Mucosa of descending colon (tissue), 3 donors: ENCODE results near the gene MCEMP1. TPM values are rescaled to one million over a fixed set of nuclear protein-coding genes. Genes with fewer than 3 reads are reported as not detected.

Experiments used
- ATAC-seq: fragments of 200-7000 bp; cut with Tn5 transposase; one replicate; pipeline ENCODE4 v1.9.1; 2020; ENCODE audit warnings: mild to moderate bottlenecking, moderate library complexity
- DNase-seq, 3 donors: peaks; one replicate each; pipeline ENCODE4 v3.0.0-alpha.2; 2020
- H3K36me3 ChIP-seq: fragments of 200-600 bp; one replicate; pipeline ENCODE4 v1.8.0; 2021; ENCODE audit warnings: low read depth, mild to moderate bottlenecking
- H3K4me1 ChIP-seq: fragments of 200-600 bp; one replicate; pipeline ENCODE4 v1.8.0; 2021; ENCODE audit warnings: low read depth, mild to moderate bottlenecking
- H3K4me3 ChIP-seq: fragments of 200-600 bp; one replicate; pipeline ENCODE4 v1.8.0; 2021; ENCODE audit warnings: mild to moderate bottlenecking
- H3K9me3 ChIP-seq: fragments of 200-600 bp; one replicate; pipeline ENCODE4 v1.8.0; 2021; ENCODE audit warnings: mild to moderate bottlenecking
- CTCF ChIP-seq: fragments of 200-600 bp; IDR thresholded peaks from one replicate; pipeline ENCODE4 v1.8.0; 2022; ENCODE audit warnings: antibody characterized with exemption, mild to moderate bottlenecking
- intact Hi-C, 2 donors: fragments of 100-400 bp; cut with DNase I in 1 of 2; cut with micrococcal nuclease in 1 of 2; formaldehyde crosslinking; loops; one replicate each; pipeline versions ENCODE4 v1.11.0 to v1.11.1; 2022; cut with DNase I, micrococcal nuclease
- total RNA-seq, 3 donors: library from RNA; stranded (reverse); fragmentation: NEBNext Ultra II Directional in 2 of 3; extraction: Animal tissue kit (Norgen Biotek cat#: 25700) in 2 of 3; gene quantifications; one replicate each; pipeline versions ENCODE4 v1.2.1 to v1.2.4, GENCODE V29; 2021 to 2023
- donor health status: DM: no; HTN: no; CAD: no; lungs with moderate emphysema.
- donor health status: DM: no; HTN: no; CAD: no.
- donor health status: DM: no; HTN: yes; CAD: no.

MCEMP1 gene
- total RNA-seq, 3 donors from 2014 or later: 0.36 to 0.38 TPM; not detected in 1

- no peak overlapping the region for H3K4me3 ChIP-seq
- DNase-seq (no peak), ATAC-seq (no peak)
- intact Hi-C loops: no loop called here
- H3K36me3 ChIP-seq: no peaks in the 10 kb centered on the region
- H3K4me1 ChIP-seq: no peaks in the 10 kb centered on the region
- H3K9me3 ChIP-seq: no peaks in the 10 kb centered on the region
- no peak for TF ChIP-seq CTCF
These were observed 26.4 kb downstream of the MCEMP1 start for GRCh38 chr19:7703332-7703731.

- Histone ChIP-seq H3K4me3 (no peak overlapping the region), H3K4me1 (no peaks in the 10 kb centered on the region), H3K9me3 (no peaks in the 10 kb centered on the region), H3K36me3 (no peaks in the 10 kb centered on the region)
- intact Hi-C loops: no loop called here
- no peak for DNase-seq
- TF ChIP-seq CTCF: no peak
- no peak for ATAC-seq
These were observed 27.6 kb downstream of the MCEMP1 start for GRCh38 chr19:7704280-7705060.

- H3K9me3 ChIP-seq: no peaks in the 10 kb centered on the region
- H3K4me3 ChIP-seq: no peak overlapping the region
- H3K36me3 ChIP-seq: no peaks in the 10 kb centered on the region
- peak; percentile 55 to 87 (median 69) for DNase-seq
- intact Hi-C loops: no loop called here
- H3K4me1 ChIP-seq: no peaks in the 10 kb centered on the region
- ATAC-seq: peak; percentile 85
- TF ChIP-seq CTCF: no peak
These were observed 28.7 kb downstream of the MCEMP1 start for GRCh38 chr19:7705387-7706187.

GRCh38 chr19:7706188-7706954 lies 29.5 kb downstream of the MCEMP1 start:
- no peak for DNase-seq
- H3K36me3 ChIP-seq: no peaks in the 10 kb centered on the region

More at GRCh38 chr19:7706188-7706954, 29.5 kb downstream of the MCEMP1 start:
- ATAC-seq: no peak
- Histone ChIP-seq H3K4me1 (no peaks in the 10 kb centered on the region), H3K4me3 (no peak overlapping the region), H3K9me3 (no peaks in the 10 kb centered on the region)
- no peak for TF ChIP-seq CTCF
- intact Hi-C loops: no loop called here
